Mammary epithelial cell (primary cell): ENCODE measurements around the gene WNT7B.

Source experiments
- EZH2 ChIP-seq: IDR thresholded peaks from 2 replicates; pipeline ENCODE4 v1.6.1; 2012; ENCODE audit warnings: low read length, inconsistent platforms, borderline replicate concordance
- TF ChIP-seq, protein P1 (sequence below), 2 donors: IDR thresholded peaks in 1 of 2; conservative IDR thresholded peaks in 1 of 2; 2 replicates each; pipeline ENCODE4 v1.5.1; 2011 to 2012; ENCODE audit warnings: inconsistent platforms in 2 of 2, low read length in 2 of 2, mild to moderate bottlenecking in 2 of 2, control low read depth in 1 of 2, low read depth in 1 of 2; ENCODE audit not compliant: insufficient read depth in 1 of 2; ENCODE audit errors: extremely low read depth in 1 of 2

DNA sequence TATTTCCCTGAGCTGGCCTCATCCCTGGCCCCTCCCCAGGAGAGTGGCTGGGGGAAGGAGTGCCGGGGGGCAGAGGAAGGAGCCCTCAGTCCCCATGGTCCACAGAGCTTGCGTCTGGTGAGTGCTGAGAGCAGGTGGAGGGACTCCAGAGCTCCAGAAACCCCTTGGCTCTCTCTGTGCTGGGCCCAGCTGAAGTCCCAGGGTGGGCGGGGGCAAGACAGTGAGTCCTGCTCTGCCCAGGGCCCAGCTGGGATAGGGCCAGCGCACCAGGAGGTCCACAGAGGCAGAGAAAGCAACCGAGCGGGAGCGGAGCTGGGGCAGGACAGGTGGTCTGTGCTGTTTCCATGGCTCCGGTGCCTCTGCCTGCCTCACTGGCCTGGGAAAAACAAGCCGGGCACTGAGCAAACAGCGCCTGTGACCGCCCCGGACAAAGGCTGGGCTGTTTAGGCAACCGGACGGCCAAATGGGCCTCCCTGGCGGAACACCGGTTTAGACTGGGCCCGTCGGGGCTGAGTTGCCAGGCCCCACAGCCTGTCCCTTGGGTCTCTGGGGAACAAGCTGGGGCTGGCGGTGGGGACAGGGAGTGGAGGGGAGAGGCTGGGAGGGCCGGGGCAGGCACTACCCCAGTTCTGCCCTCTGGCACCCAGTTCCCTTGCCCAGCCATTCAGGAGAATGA is 34.1 kb upstream of the WNT7B start:
- TF ChIP-seq, protein P1, sequence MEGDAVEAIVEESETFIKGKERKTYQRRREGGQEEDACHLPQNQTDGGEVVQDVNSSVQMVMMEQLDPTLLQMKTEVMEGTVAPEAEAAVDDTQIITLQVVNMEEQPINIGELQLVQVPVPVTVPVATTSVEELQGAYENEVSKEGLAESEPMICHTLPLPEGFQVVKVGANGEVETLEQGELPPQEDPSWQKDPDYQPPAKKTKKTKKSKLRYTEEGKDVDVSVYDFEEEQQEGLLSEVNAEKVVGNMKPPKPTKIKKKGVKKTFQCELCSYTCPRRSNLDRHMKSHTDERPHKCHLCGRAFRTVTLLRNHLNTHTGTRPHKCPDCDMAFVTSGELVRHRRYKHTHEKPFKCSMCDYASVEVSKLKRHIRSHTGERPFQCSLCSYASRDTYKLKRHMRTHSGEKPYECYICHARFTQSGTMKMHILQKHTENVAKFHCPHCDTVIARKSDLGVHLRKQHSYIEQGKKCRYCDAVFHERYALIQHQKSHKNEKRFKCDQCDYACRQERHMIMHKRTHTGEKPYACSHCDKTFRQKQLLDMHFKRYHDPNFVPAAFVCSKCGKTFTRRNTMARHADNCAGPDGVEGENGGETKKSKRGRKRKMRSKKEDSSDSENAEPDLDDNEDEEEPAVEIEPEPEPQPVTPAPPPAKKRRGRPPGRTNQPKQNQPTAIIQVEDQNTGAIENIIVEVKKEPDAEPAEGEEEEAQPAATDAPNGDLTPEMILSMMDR (conservative IDR thresholded peaks at IDR 0.05 in 1 of 2, IDR thresholded peaks at IDR 0.05 in 1 of 2; ENCODE audit: extremely low read depth in 1 of 2, insufficient read depth in 1 of 2, low read depth in 1 of 2, low read length in 2 of 2): no peak
- TF ChIP-seq EZH2: no peak
